DND-41 (cell line): ENCODE measurements around the gene CDCA7L.

Experiments used
- ATAC-seq: fragments of 200-7000 bp; cut with Tn5 transposase; 3 replicates; pipeline ENCODE4 v1.9.1; 2021; ENCODE audit warnings: low read depth; ENCODE audit not compliant: insufficient read depth
- DNase-seq: peaks from one replicate; pipeline ENCODE4 v3.0.0-alpha.2; 2020
- H2AFZ ChIP-seq: 2 replicates; pipeline ENCODE4 v1.6.0; 2012; ENCODE audit warnings: low read depth, low read length
- H3K27ac ChIP-seq: 2 replicates; pipeline ENCODE4 v1.5.1; 2012; ENCODE audit warnings: low read length, inconsistent platforms
- H3K27me3 ChIP-seq: fragments of 200-600 bp; sonication (generic); 2 replicates; pipeline ENCODE4 v1.6.0; 2012; ENCODE audit warnings: low read length, mild to moderate bottlenecking, inconsistent platforms; ENCODE audit not compliant: insufficient read depth, poor library complexity
- H3K36me3 ChIP-seq: 2 replicates; pipeline ENCODE4 v1.5.1; 2012; ENCODE audit warnings: low read length, inconsistent platforms; ENCODE audit not compliant: insufficient read depth
- H3K4me1 ChIP-seq: 2 replicates; pipeline ENCODE4 v1.5.1; 2012; ENCODE audit warnings: mild to moderate bottlenecking, low read length; ENCODE audit not compliant: insufficient read depth
- H3K4me2 ChIP-seq: 2 replicates; pipeline ENCODE4 v1.6.0; 2012; ENCODE audit warnings: mild to moderate bottlenecking, moderate library complexity, low read length, inconsistent platforms; ENCODE audit not compliant: insufficient read depth
- H3K4me3 ChIP-seq, 2 experiments: fragments of 200-600 bp in 1 of 2; shearing (Covaris generic) in 1 of 2; 2 replicates each; pipeline ENCODE4 v1.5.1; 2012 to 2016; ENCODE audit warnings: inconsistent platforms in 2 of 2, low read length in 2 of 2, mild to moderate bottlenecking in 2 of 2, low read depth in 1 of 2, moderate library complexity in 1 of 2
- H3K79me2 ChIP-seq: 2 replicates; pipeline ENCODE4 v1.6.0; 2012; ENCODE audit warnings: low read length, inconsistent platforms; ENCODE audit not compliant: insufficient read depth
- H3K9ac ChIP-seq: 2 replicates; pipeline ENCODE4 v1.6.0; 2012; ENCODE audit warnings: low read depth, mild to moderate bottlenecking, inconsistent platforms, low read length, moderate library complexity
- H3K9me3 ChIP-seq: 2 replicates; pipeline ENCODE4 v1.5.1; 2012; ENCODE audit warnings: low read length, moderate library complexity, mild to moderate bottlenecking, inconsistent platforms; ENCODE audit not compliant: insufficient read depth, severe bottlenecking
- H4K20me1 ChIP-seq: 2 replicates; pipeline ENCODE4 v1.6.0; 2012; ENCODE audit warnings: low read length; ENCODE audit not compliant: insufficient read depth
- CTCF ChIP-seq: IDR thresholded peaks from 2 replicates; pipeline ENCODE4 v1.5.1; 2012; ENCODE audit warnings: borderline replicate concordance, low read length, moderate library complexity, mild to moderate bottlenecking; ENCODE audit not compliant: poor library complexity, severe bottlenecking; ENCODE audit errors: extremely low read depth
- EZH2 ChIP-seq: IDR thresholded peaks from 3 replicates; pipeline ENCODE4 v1.6.1; 2012; ENCODE audit warnings: borderline replicate concordance, low read depth, mild to moderate bottlenecking, moderate library complexity, low read length, inconsistent platforms; ENCODE audit not compliant: severe bottlenecking

CDCA7L gene

GRCh38 chr7:21910253-21910652 is 35.4 kb downstream of the CDCA7L start:
- ATAC-seq (no peak), DNase-seq (no peak)
- Histone ChIP-seq H3K27ac (no peak overlapping the region), H4K20me1 (no peaks in the 10 kb centered on the region), H3K4me3 (no peak overlapping the region), H3K9ac (no peak overlapping the region), H3K27me3 (no peaks in the 10 kb centered on the region), H3K79me2 (no peaks in the 10 kb centered on the region), H3K9me3 (no peaks in the 10 kb centered on the region), H3K4me2 (no peak overlapping the region), H3K36me3 (no peaks in the 10 kb centered on the region), H2AFZ (no peak overlapping the region), H3K4me1 (no peaks in the 10 kb centered on the region)
- TF ChIP-seq CTCF (no peak), EZH2 (no peak)

GRCh38 chr7:21908746-21909145 is 37.0 kb downstream of the CDCA7L start:
- no peak overlapping the region for H3K4me2 ChIP-seq
- H3K79me2 ChIP-seq = no peaks in the 10 kb centered on the region
- no peaks in the 10 kb centered on the region for H4K20me1 ChIP-seq
- DNase-seq (no peak), ATAC-seq (no peak)
- H2AFZ ChIP-seq = no peak overlapping the region
- no peaks in the 10 kb centered on the region for H3K9me3 ChIP-seq
- H3K27ac ChIP-seq = no peak overlapping the region
- no peaks in the 10 kb centered on the region for H3K4me1 ChIP-seq
- no peaks in the 10 kb centered on the region for H3K36me3 ChIP-seq
- TF ChIP-seq CTCF = no peak
- TF ChIP-seq EZH2 = no peak
- no peaks in the 10 kb centered on the region for H3K27me3 ChIP-seq
- H3K9ac ChIP-seq = no peak overlapping the region
- H3K4me3 ChIP-seq = no peak overlapping the region

GRCh38 chr7:21903020-21903786 is 42.5 kb downstream of the CDCA7L start:
- Histone ChIP-seq H3K4me3 (no peak overlapping the region), H3K27me3 (peaks cover 5% of the 10 kb centered on the region), H3K4me1 (no peaks in the 10 kb centered on the region), H3K79me2 (no peaks in the 10 kb centered on the region), H3K9me3 (no peaks in the 10 kb centered on the region), H3K4me2 (no peak overlapping the region), H3K9ac (no peak overlapping the region), H4K20me1 (no peaks in the 10 kb centered on the region), H2AFZ (no peak overlapping the region), H3K27ac (no peak overlapping the region), H3K36me3 (no peaks in the 10 kb centered on the region)
- TF ChIP-seq CTCF (no peak), EZH2 (no peak)
- ATAC-seq (no peak), DNase-seq (no peak)

- H3K9ac ChIP-seq = no peak overlapping the region
- H3K4me2 ChIP-seq = no peak overlapping the region
- ATAC-seq (no peak), DNase-seq (no peak)
- H3K79me2 ChIP-seq = no peaks in the 10 kb centered on the region
- H3K36me3 ChIP-seq = no peaks in the 10 kb centered on the region
- no peaks in the 10 kb centered on the region for H3K9me3 ChIP-seq
- no peak overlapping the region for H2AFZ ChIP-seq
- H3K4me3 ChIP-seq = no peak overlapping the region
- peaks cover 3% of the 10 kb centered on the region; the same call in 1 of the 2 replicates for H3K4me1 ChIP-seq
- TF ChIP-seq EZH2 = no peak
- TF ChIP-seq CTCF = no peak
- no peak overlapping the region for H3K27ac ChIP-seq
- no peaks in the 10 kb centered on the region for H4K20me1 ChIP-seq
- peaks cover 5% of the 10 kb centered on the region for H3K27me3 ChIP-seq
Observed at GRCh38 chr7:21902240-21902639, 43.5 kb downstream of the CDCA7L start.
